ENCODE data around the gene EMC8.

DNA sequence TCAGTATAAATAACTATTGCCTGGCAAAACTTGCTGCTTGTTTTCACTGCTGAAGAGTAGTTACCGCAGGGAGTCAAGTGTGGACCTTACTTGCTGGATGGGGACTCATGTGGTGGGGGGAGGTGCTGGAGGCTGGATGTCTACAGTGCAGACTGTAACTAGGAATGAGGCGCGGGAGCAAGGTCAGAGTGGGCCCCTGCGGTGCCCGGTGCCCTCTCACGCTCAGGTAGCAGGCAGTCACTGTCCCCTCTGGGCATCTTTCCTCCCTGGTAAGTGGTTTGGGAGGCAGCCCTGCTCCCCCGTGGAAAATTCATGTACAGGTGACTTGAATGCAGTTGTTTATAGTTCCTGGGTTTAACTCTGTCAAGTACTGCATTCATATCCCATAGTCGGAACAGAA, 4.6 kb downstream of the EMC8 start:
- TF ChIP-seq CTCF (IDR thresholded peaks at IDR 0.05; ENCODE audit: insufficient read depth, low read length, poor library complexity, severe bottlenecking), result no peak
- TF ChIP-seq EZH2phosphoT487 (conservative IDR thresholded peaks at IDR 0.05; ENCODE audit: low read length), result no peak
